ENCODE measurements around the gene FGD3.

FGD3 gene

DNA sequence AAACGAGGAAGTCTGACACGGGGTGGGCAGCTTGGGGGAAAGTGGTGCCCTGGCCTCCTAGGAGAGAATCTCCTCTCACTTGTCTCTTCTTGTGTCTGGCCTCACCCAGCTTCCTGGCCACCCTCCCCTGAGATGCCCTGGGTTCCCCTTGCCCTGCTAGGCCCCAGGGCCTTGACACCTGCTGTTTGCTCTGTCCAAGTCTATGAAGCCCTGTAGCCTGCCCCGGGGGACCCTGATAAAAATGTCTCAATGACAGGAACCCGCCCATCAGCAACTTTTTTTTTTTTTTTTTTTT lies 76.1 kb downstream of the FGD3 start:
- no peak for ATAC-seq (ENCODE audit: low read depth)

DNA sequence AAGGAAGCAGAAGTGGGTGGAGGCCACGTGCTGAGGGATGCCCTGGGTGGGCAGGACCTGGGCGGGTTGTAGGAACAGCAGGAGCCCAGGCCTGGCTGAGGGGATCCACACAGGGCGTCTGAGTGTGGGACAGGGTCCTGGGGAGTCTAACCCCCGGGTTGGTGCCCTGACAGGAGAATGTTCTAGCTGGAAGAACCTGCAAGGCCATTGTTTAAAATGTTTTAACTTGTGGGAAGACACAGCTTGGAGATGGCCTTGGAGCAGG lies 77.3 kb downstream of the FGD3 start:
- DNase-seq (ENCODE audit: low spot score) (no peak), ATAC-seq (ENCODE audit: low read depth) (no peak)
- H3K27ac ChIP-seq (ENCODE audit: poor library complexity, severe bottlenecking): no peak overlapping the region
- TF ChIP-seq, protein P1, sequence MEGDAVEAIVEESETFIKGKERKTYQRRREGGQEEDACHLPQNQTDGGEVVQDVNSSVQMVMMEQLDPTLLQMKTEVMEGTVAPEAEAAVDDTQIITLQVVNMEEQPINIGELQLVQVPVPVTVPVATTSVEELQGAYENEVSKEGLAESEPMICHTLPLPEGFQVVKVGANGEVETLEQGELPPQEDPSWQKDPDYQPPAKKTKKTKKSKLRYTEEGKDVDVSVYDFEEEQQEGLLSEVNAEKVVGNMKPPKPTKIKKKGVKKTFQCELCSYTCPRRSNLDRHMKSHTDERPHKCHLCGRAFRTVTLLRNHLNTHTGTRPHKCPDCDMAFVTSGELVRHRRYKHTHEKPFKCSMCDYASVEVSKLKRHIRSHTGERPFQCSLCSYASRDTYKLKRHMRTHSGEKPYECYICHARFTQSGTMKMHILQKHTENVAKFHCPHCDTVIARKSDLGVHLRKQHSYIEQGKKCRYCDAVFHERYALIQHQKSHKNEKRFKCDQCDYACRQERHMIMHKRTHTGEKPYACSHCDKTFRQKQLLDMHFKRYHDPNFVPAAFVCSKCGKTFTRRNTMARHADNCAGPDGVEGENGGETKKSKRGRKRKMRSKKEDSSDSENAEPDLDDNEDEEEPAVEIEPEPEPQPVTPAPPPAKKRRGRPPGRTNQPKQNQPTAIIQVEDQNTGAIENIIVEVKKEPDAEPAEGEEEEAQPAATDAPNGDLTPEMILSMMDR (IDR thresholded peaks at IDR 0.05; ENCODE audit: poor library complexity, severe bottlenecking): no peak
- H3K4me1 ChIP-seq (ENCODE audit: insufficient read depth, poor library complexity, severe bottlenecking): no peaks in the 10 kb centered on the region
- no peak overlapping the region for H3K4me3 ChIP-seq (ENCODE audit: severe bottlenecking)
- H3K27me3 ChIP-seq (ENCODE audit: insufficient read depth, poor library complexity, severe bottlenecking): no peaks in the 10 kb centered on the region
- H3K9me3 ChIP-seq (ENCODE audit: severe bottlenecking): no peaks in the 10 kb centered on the region
- no peaks in the 10 kb centered on the region for H3K36me3 ChIP-seq (ENCODE audit: low read depth)

More for the DNA sequence above, 76.1 kb downstream of the FGD3 start:
- DNase-seq (ENCODE audit: low spot score): no peak
- Histone ChIP-seq H3K4me3 (ENCODE audit: severe bottlenecking) (no peak overlapping the region), H3K9me3 (ENCODE audit: severe bottlenecking) (no peaks in the 10 kb centered on the region), H3K4me1 (ENCODE audit: insufficient read depth, poor library complexity, severe bottlenecking) (no peaks in the 10 kb centered on the region), H3K36me3 (ENCODE audit: low read depth) (no peaks in the 10 kb centered on the region), H3K27ac (ENCODE audit: poor library complexity, severe bottlenecking) (no peak overlapping the region), H3K27me3 (ENCODE audit: insufficient read depth, poor library complexity, severe bottlenecking) (no peaks in the 10 kb centered on the region)
- TF ChIP-seq, protein P1 (IDR thresholded peaks at IDR 0.05; ENCODE audit: poor library complexity, severe bottlenecking): no peak

DNA sequence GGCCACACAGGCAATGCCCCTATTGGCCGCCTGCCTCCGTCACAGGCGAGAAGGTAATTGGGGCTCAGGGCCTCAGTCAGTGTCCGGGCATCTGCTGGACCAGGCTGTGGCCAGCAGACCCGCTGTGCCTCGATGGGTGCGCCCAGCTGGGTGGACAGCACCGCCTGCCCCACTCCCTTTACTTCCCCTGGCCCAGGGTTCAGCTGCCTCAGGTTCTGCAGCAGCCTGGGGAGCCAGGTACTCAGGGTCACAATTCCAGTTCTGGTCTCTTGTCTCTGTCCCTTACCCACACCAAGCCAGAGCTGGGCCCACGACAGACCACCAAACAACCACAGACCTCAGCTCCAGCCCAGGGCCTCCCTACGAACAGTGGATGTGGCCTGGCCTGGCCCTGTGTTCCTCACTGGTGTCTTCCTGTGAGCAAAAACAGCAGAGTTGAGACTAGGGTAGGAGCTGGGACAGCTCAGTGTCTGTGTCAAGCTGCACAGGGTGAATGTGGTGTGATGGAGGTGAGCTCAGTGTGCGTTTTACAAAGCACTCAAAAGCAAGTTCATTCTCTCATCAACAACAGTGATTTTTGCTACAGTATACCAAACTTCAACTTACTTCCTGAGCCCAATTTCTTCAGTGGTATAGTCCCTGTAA lies 77.8 kb downstream of the FGD3 start:
- Histone ChIP-seq H3K4me1 (ENCODE audit: insufficient read depth, poor library complexity, severe bottlenecking) (no peaks in the 10 kb centered on the region), H3K9me3 (ENCODE audit: severe bottlenecking) (no peaks in the 10 kb centered on the region), H3K27ac (ENCODE audit: poor library complexity, severe bottlenecking) (no peak overlapping the region), H3K27me3 (ENCODE audit: insufficient read depth, poor library complexity, severe bottlenecking) (no peaks in the 10 kb centered on the region), H3K4me3 (ENCODE audit: severe bottlenecking) (no peak overlapping the region), H3K36me3 (ENCODE audit: low read depth) (no peaks in the 10 kb centered on the region)
- TF ChIP-seq, protein P1 (IDR thresholded peaks at IDR 0.05; ENCODE audit: poor library complexity, severe bottlenecking): no peak
- no peak for ATAC-seq (ENCODE audit: low read depth)
- no peak for DNase-seq (ENCODE audit: low spot score)

DNA sequence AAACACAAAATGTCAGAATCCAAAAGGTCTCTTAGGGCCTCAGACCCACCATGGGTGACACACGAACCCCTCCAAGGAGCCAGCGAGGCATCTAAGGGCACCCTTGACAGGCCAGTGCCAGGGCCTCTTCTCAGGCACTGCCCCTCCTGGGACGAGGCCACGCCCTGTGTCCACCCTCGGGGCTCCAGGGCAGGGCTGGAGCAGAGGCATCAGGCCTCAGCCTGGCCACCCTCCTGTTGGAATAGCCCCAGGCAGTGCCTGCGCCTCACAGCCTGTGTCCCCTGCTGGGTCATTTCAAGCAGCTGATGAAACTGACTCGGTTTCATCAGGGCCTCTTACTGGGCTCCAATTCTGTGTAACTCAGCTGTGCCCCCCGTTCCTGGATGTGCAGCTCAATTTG lies 78.4 kb downstream of the FGD3 start:
- Histone ChIP-seq H3K36me3 (ENCODE audit: low read depth) (no peaks in the 10 kb centered on the region), H3K27ac (ENCODE audit: poor library complexity, severe bottlenecking) (no peak overlapping the region)

DNA sequence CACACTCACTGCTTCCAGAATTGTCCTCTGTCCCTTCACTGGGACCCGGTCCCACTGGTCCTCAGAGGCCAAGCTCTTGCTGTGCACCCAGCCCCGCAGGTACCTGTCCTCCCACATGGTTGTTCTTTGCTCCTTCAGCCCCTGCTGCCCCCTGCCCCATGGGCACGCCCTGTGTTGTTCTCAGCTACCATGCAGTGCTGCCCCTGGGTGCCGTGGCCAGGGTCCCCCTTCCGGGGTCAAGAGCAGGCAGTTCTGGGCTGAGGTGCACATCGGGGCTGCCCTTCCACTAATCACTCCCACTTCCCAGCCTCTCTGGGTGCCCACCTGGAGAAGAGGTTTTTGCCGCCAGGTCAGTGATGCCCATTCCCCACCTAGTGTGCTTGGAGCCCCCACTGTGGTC lies 79.3 kb downstream of the FGD3 start:
- DNase-seq (ENCODE audit: low spot score): no peak
- Histone ChIP-seq H3K36me3 (ENCODE audit: low read depth) (no peaks in the 10 kb centered on the region), H3K27ac (ENCODE audit: poor library complexity, severe bottlenecking) (no peak overlapping the region), H3K4me3 (ENCODE audit: severe bottlenecking) (no peak overlapping the region), H3K27me3 (ENCODE audit: insufficient read depth, poor library complexity, severe bottlenecking) (no peaks in the 10 kb centered on the region), H3K4me1 (ENCODE audit: insufficient read depth, poor library complexity, severe bottlenecking) (no peaks in the 10 kb centered on the region), H3K9me3 (ENCODE audit: severe bottlenecking) (no peaks in the 10 kb centered on the region)
- TF ChIP-seq, protein P1 (IDR thresholded peaks at IDR 0.05; ENCODE audit: poor library complexity, severe bottlenecking): no peak
- no peak for ATAC-seq (ENCODE audit: low read depth)

More for the DNA sequence above, 78.4 kb downstream of the FGD3 start:
- no peak overlapping the region for H3K4me3 ChIP-seq (ENCODE audit: severe bottlenecking)
- no peaks in the 10 kb centered on the region for H3K27me3 ChIP-seq (ENCODE audit: insufficient read depth, poor library complexity, severe bottlenecking)
- H3K9me3 ChIP-seq (ENCODE audit: severe bottlenecking): no peaks in the 10 kb centered on the region
- no peak for DNase-seq (ENCODE audit: low spot score)
- no peak for ATAC-seq (ENCODE audit: low read depth)
- TF ChIP-seq, protein P1 (IDR thresholded peaks at IDR 0.05; ENCODE audit: poor library complexity, severe bottlenecking): no peak
- no peaks in the 10 kb centered on the region for H3K4me1 ChIP-seq (ENCODE audit: insufficient read depth, poor library complexity, severe bottlenecking)

Measured in RWPE2 (cell line).